Hematopoietic multipotent progenitor cell treated with erythropoietin and hydrocortisone succinate and interleukin-3 and kit ligand, for 15 days (in vitro differentiated cells): Measurements from ENCODE around the gene GRID1.

ENCODE experiments used
- DNase-seq: peaks from one replicate; pipeline ENCODE4 v3.0.0-alpha.2; 2015; ENCODE audit warnings: low spot score

GRID1 gene

GRCh38 chr10:85581371-85581770, 785.2 kb downstream of the GRID1 start:
- DNase-seq = no peak

GRCh38 chr10:85580585-85580984, 786.0 kb downstream of the GRID1 start:
- DNase-seq = no peak

- DNase-seq = no peak
Measured at GRCh38 chr10:85578860-85579259, 787.7 kb downstream of the GRID1 start.

DNA sequence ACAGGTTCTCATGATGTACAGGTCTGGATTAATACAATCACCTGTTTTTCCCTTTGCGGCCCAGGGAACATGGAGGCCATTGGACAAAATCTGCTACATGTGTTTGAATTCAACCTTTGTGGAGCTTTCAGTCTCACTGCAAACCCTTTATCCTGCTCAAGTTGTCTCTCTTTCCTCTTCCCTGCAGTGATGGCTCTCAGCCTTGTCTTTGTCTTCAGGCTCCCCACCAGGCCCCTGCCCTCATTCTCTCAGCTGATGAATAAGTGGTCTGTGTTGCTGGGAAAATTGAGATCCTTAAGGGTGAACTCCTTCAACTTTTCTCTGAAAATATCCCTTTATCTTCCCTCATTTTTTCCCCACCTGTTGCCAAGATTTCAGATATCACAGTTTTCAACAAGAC, 791.2 kb downstream of the GRID1 start:
- no peak for DNase-seq

GRCh38 chr10:85570871-85571270, 795.7 kb downstream of the GRID1 start:
- DNase-seq = no peak

DNA sequence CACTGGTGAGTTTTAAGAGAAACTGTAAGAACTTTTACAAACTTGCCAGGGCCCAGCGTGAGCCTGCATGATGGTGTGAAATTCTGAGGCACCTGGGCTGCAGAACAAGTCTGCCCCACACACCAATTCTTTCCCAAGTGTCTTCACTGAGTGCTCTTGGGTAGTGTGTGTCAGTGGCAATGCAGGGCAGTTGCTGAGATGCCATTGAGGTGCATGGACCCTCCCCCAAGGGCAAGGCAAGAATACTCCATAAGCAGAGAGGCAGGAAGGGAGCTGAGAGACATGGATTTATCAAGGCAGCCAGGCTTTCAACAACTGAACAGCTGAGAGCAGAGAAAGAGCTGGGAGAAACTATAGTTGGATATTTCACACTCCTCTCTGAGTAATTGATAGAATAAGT, 801.2 kb downstream of the GRID1 start:
- DNase-seq = no peak

GRCh38 chr10:85558533-85558932, 808.1 kb downstream of the GRID1 start:
- DNase-seq = no peak

GRCh38 chr10:85557706-85558105, 808.9 kb downstream of the GRID1 start:
- DNase-seq = no peak

- DNase-seq = no peak
Measured at GRCh38 chr10:85557077-85557476, 809.5 kb downstream of the GRID1 start.
